GM12892 (cell line): ENCODE results near the gene NEDD4L.
"Not testable (repeated sequence)": the region's sequence is repeated elsewhere in the genome, so short reads cannot be mapped to it uniquely, and the experiment has no call there.

Experiments
- DNase-seq: peaks from one replicate; pipeline ENCODE4 v3.0.0; 2011; ENCODE audit not compliant: insufficient read length
- FAIRE-seq: peaks from 2 replicates; lab custom pipeline; 2011; peaks lifted over from hg19 to GRCh38; lab: Jason Lieb, UNC
- POLR2A ChIP-seq: IDR thresholded peaks from 2 replicates; pipeline ENCODE4 v1.6.1; 2011; ENCODE audit warnings: low read depth, low read length, control low read depth
- POLR2AphosphoS5 ChIP-seq: IDR thresholded peaks from 2 replicates; pipeline ENCODE4 v1.6.1; 2011; ENCODE audit warnings: low read depth, low read length, control low read depth
- TAF1 ChIP-seq: IDR thresholded peaks from 2 replicates; pipeline ENCODE4 v1.6.1; 2011; ENCODE audit warnings: low read depth, mild to moderate bottlenecking, control low read depth, low read length, borderline replicate concordance

The NEDD4L gene

GRCh38 chr18:58378411-58379379 is 334.7 kb downstream of the NEDD4L start:
- TF ChIP-seq POLR2A, result no peak
- no peak for TF ChIP-seq TAF1
- TF ChIP-seq POLR2AphosphoS5, result no peak
- no peak for DNase-seq
- FAIRE-seq, result no peak

GRCh38 chr18:58379443-58379842 is 335.4 kb downstream of the NEDD4L start:
- no peak for FAIRE-seq
- TF ChIP-seq POLR2AphosphoS5, result no peak
- TF ChIP-seq POLR2A, result no peak
- TF ChIP-seq TAF1, result no peak

GRCh38 chr18:58380113-58380512 is 336.1 kb downstream of the NEDD4L start:
- not testable (repeated sequence) for FAIRE-seq, DNase-seq

More at GRCh38 chr18:58379443-58379842, 335.4 kb downstream of the NEDD4L start:
- DNase-seq, result no peak

GRCh38 chr18:58381676-58382411 is 337.8 kb downstream of the NEDD4L start:
- FAIRE-seq (no peak), DNase-seq (no peak)
- TF ChIP-seq POLR2AphosphoS5 (no peak), TAF1 (no peak), POLR2A (no peak)

- FAIRE-seq (no peak), DNase-seq (no peak)
- TF ChIP-seq POLR2A (no peak), TAF1 (no peak), POLR2AphosphoS5 (no peak)
Measured at GRCh38 chr18:58382446-58382845, 338.4 kb downstream of the NEDD4L start.

- FAIRE-seq, result no peak
- TF ChIP-seq TAF1, result no peak
- TF ChIP-seq POLR2AphosphoS5, result no peak
- no peak for TF ChIP-seq POLR2A
Measured at GRCh38 chr18:58385472-58385871, 341.4 kb downstream of the NEDD4L start.

GRCh38 chr18:58386780-58387179 is 342.8 kb downstream of the NEDD4L start:
- FAIRE-seq (no peak), DNase-seq (no peak)
- TF ChIP-seq POLR2AphosphoS5 (no peak), POLR2A (no peak), TAF1 (no peak)

More at GRCh38 chr18:58385472-58385871, 341.4 kb downstream of the NEDD4L start:
- DNase-seq, result no peak

GRCh38 chr18:58387716-58388115 is 343.7 kb downstream of the NEDD4L start:
- DNase-seq, result no peak
- FAIRE-seq, result no peak
- no peak for TF ChIP-seq POLR2A
- no peak for TF ChIP-seq TAF1
- no peak for TF ChIP-seq POLR2AphosphoS5

- DNase-seq, result no peak
- no peak for FAIRE-seq
- TF ChIP-seq POLR2AphosphoS5, result no peak
- no peak for TF ChIP-seq POLR2A
- no peak for TF ChIP-seq TAF1
Measured at GRCh38 chr18:58388736-58389135, 344.7 kb downstream of the NEDD4L start.

- no peak for DNase-seq
- no peak for TF ChIP-seq TAF1
- TF ChIP-seq POLR2AphosphoS5, result no peak
- TF ChIP-seq POLR2A, result no peak
- FAIRE-seq, result no peak
Measured at GRCh38 chr18:58389745-58390144, 345.7 kb downstream of the NEDD4L start.

GRCh38 chr18:58390399-58390798 is 346.4 kb downstream of the NEDD4L start:
- FAIRE-seq (no peak), DNase-seq (no peak)
- TF ChIP-seq TAF1, result no peak
- TF ChIP-seq POLR2AphosphoS5, result no peak
- no peak for TF ChIP-seq POLR2A

- DNase-seq, result no peak
- TF ChIP-seq POLR2AphosphoS5 (no peak), POLR2A (no peak), TAF1 (no peak)
- FAIRE-seq, result no peak
Measured at GRCh38 chr18:58391231-58391825, 347.3 kb downstream of the NEDD4L start.
